ENCODE measurements around the gene NR3C1. TPM values are rescaled to one million over a fixed set of nuclear protein-coding genes. Genes with fewer than 3 reads are reported as not detected.
A peak's percentile ranks its signal among the peaks of the same experiment; 100 is the strongest.

The NR3C1 gene
- total and polyA plus RNA-seq, 8 donors: 59.2 to 98.0 (median 66.6) TPM

DNA sequence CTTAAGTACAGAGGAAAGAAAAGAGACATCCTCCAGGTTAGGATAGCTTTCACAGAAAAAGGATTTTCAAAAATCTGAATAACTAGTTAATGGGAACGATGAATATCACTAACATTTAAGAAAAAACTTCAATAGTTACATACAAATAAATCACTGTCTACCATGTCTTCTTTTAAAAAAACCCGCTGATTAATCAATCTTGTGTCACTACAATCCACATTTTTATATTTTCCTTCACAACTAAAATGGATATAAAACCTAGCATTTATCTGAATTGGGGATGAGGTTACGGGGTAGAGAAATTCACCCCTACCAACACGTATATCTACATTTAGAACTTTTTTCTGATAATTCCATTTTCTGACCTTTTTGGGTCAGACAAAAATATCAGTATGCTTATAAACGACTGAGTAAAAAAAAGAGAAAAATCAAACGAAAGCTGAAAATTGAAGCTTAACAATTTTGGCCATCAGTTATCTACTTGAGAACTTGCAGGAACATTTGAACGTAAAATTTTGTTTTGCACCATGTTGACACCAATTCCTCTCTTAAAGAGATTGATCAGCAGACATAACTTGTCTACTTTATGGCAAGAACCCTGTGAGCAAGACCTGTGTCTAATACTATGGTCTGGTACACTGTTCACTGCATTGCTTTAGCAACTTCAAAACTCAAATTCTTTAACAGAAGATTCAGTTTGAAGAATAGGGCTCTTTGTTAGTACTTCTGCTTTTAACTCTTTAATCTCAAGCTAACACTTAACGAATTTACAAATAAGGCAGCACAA is 4.8 kb downstream of the NR3C1 start:
- no peak for DNase-seq
- TF ChIP-seq CTCF (IDR thresholded peaks at IDR 0.05): no peak
- H3K4me3 ChIP-seq: peak overlapping the region; percentile 17 to 80
- H3K27me3 ChIP-seq: no peaks in the 10 kb centered on the region
- no peaks in the 10 kb centered on the region for H3K9me3 ChIP-seq
- H3K36me3 ChIP-seq: peaks cover 0 to 14% of the 10 kb centered on the region in 2 donors
- H3K4me1 ChIP-seq: peaks cover 45 to 83% of the 10 kb centered on the region in 2 donors
- no peak for ATAC-seq
- peak overlapping the region in 1 of 2 donors; percentile 13 for H3K27ac ChIP-seq
- intact Hi-C loops (cut with DNase I): no loop called here

DNA sequence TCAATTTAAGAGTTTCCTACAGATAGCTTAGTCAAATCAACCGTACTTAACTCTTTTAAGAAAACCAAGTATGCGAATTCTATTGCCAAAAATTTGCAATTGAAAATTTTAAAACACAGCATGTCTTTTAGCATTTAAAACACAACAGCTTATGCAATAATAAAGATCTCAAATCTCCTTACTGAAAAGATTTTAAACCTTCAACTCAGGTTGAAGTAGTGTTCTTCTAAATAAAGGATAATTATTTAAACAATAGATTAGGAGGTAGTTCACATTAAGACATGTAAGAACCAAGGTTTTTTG is 5.5 kb downstream of the NR3C1 start:
- peak overlapping the region; percentile 17 to 80 for H3K4me3 ChIP-seq
- intact Hi-C loops (cut with DNase I): no loop called here
- no peaks in the 10 kb centered on the region for H3K27me3 ChIP-seq

GRCh38 chr5:143397302-143398052 is 6.0 kb downstream of the NR3C1 start:
- TF ChIP-seq CTCF (IDR thresholded peaks at IDR 0.05): no peak
- no peak for ATAC-seq
- Histone ChIP-seq H3K36me3 (peaks cover 0 to 14% of the 10 kb centered on the region in 2 donors), H3K27me3 (no peaks in the 10 kb centered on the region), H3K27ac (peak overlapping the region; percentile 1 to 50), H3K4me3 (peak overlapping the region; percentile 17 to 80), H3K4me1 (peaks cover 45 to 94% of the 10 kb centered on the region in 2 donors), H3K9me3 (no peaks in the 10 kb centered on the region)
- no peak for DNase-seq
- intact Hi-C loops (cut with DNase I): no loop called here

More for the DNA sequence above, 5.5 kb downstream of the NR3C1 start:
- ATAC-seq: no peak
- DNase-seq: no peak
- Histone ChIP-seq H3K9me3 (no peaks in the 10 kb centered on the region), H3K36me3 (peaks cover 0 to 14% of the 10 kb centered on the region in 2 donors), H3K4me1 (peaks cover 45 to 89% of the 10 kb centered on the region in 2 donors), H3K27ac (peak overlapping the region in 1 of 2 donors; percentile 50)
- no peak for TF ChIP-seq CTCF (IDR thresholded peaks at IDR 0.05)

- TF ChIP-seq CTCF (IDR thresholded peaks at IDR 0.05): no peak
- intact Hi-C loops (cut with DNase I): no loop called here
- no peak for DNase-seq
- ATAC-seq: no peak
- H3K4me3 ChIP-seq: peak overlapping the region; percentile 17 to 80
- no peaks in the 10 kb centered on the region for H3K27me3 ChIP-seq
- H3K9me3 ChIP-seq: no peaks in the 10 kb centered on the region
- H3K4me1 ChIP-seq: peaks cover 45 to 99% of the 10 kb centered on the region in 2 donors
- peaks cover 0 to 14% of the 10 kb centered on the region in 2 donors for H3K36me3 ChIP-seq
- H3K27ac ChIP-seq: peak overlapping the region in 1 of 2 donors; percentile 1
Measured at GRCh38 chr5:143396353-143396940, 7.0 kb downstream of the NR3C1 start.

Data from left lung (tissue), 10 donors.